Measurements from ENCODE around the gene TRIM52. TPM values are rescaled to one million over a fixed set of nuclear protein-coding genes. Genes with fewer than 3 reads are reported as not detected.

TRIM52 gene
- total RNA-seq, 1 donor from 2014 or later: 10.4 TPM

DNA sequence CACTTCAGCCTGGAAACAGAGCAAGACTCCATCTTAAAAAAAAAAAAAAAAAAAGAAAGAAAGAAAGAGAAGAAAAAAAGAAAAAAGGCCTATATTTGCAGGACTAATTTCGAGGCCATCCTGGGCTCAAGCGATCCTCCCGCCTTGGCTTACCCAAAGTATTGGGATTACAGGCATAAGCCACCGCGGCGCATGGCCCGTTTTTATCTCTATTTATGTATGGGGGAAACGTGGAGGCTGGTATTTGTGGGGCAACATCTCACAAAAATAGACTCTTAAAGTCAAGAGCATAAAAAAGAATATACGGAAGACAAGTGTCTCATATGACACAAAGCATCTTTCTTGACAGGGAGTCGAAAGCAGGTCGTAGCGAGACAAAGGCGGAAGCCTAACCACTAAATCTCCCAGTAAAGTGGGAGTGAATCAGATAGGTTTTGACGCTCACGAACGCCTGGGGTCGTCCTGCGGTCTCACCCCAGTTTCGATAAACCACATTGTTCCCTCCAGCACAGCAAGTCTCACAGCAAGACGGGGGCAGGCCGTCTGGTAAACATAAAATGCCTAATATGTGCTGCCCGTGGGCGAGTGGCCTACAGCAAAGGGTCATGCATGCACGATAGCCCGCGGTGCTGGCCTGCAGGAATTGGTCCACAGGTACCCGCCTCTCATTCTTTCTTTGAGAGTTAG is 39.7 kb downstream of the TRIM52 start:
- no peak overlapping the region for H3K27ac Mint-ChIP-seq (ENCODE audit: unreplicated experiment)
- H3K4me3 Mint-ChIP-seq (ENCODE audit: unreplicated experiment): peak overlapping the region; percentile 98
- TF ChIP-seq CTCF (IDR thresholded peaks at IDR 0.05; ENCODE audit: unreplicated experiment): no peak
- H3K36me3 Mint-ChIP-seq (ENCODE audit: low read depth, unreplicated experiment): peaks cover 12% of the 10 kb centered on the region
- H3K9me3 Mint-ChIP-seq (ENCODE audit: unreplicated experiment): no peaks in the 10 kb centered on the region
- H3K4me1 Mint-ChIP-seq (ENCODE audit: unreplicated experiment): peaks cover 31% of the 10 kb centered on the region
- no peak for DNase-seq (ENCODE audit: low spot score)
- peaks cover 38% of the 10 kb centered on the region for H3K27me3 Mint-ChIP-seq (ENCODE audit: unreplicated experiment)

DNA sequence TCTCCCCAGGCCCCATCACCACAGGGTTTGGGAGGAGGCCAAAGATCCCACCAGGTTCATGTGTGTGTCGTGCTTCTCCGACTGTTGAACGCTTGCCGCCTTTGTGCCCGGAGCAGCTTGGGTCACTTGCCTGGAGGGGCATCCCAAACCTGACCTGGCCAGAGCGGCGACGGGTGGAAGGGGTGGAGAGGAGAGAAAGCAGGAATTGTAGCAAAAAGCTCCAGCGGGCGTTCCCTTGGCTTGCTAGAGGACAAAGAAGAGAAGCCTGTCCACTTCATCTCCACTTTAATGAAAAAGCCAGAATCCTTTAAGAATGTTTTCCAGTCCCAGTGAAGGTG is 40.8 kb downstream of the TRIM52 start:
- Mint-ChIP-seq H3K36me3 (ENCODE audit: low read depth, unreplicated experiment) (peaks cover 12% of the 10 kb centered on the region), H3K27me3 (ENCODE audit: unreplicated experiment) (peaks cover 39% of the 10 kb centered on the region), H3K4me3 (ENCODE audit: unreplicated experiment) (no peak overlapping the region), H3K27ac (ENCODE audit: unreplicated experiment) (no peak overlapping the region), H3K9me3 (ENCODE audit: unreplicated experiment) (no peaks in the 10 kb centered on the region), H3K4me1 (ENCODE audit: unreplicated experiment) (peaks cover 29% of the 10 kb centered on the region)
- DNase-seq (ENCODE audit: low spot score): no peak
- TF ChIP-seq CTCF (IDR thresholded peaks at IDR 0.05; ENCODE audit: unreplicated experiment): no peak

GRCh38 chr5:181219262-181220177 is 41.4 kb downstream of the TRIM52 start:
- H3K27ac Mint-ChIP-seq (ENCODE audit: unreplicated experiment): no peak overlapping the region

GRCh38 chr5:181218795-181219124 is 42.2 kb downstream of the TRIM52 start:
- Mint-ChIP-seq H3K9me3 (ENCODE audit: unreplicated experiment) (no peaks in the 10 kb centered on the region), H3K27me3 (ENCODE audit: unreplicated experiment) (peaks cover 39% of the 10 kb centered on the region), H3K4me1 (ENCODE audit: unreplicated experiment) (peaks cover 19% of the 10 kb centered on the region), H3K36me3 (ENCODE audit: low read depth, unreplicated experiment) (peaks cover 12% of the 10 kb centered on the region), H3K4me3 (ENCODE audit: unreplicated experiment) (peak overlapping the region; percentile 87), H3K27ac (ENCODE audit: unreplicated experiment) (peak overlapping the region; percentile 92)
- DNase-seq (ENCODE audit: low spot score): no peak
- TF ChIP-seq CTCF (IDR thresholded peaks at IDR 0.05; ENCODE audit: unreplicated experiment): no peak

More at GRCh38 chr5:181219262-181220177, 41.4 kb downstream of the TRIM52 start:
- H3K9me3 Mint-ChIP-seq (ENCODE audit: unreplicated experiment): no peaks in the 10 kb centered on the region
- peaks cover 12% of the 10 kb centered on the region for H3K36me3 Mint-ChIP-seq (ENCODE audit: low read depth, unreplicated experiment)
- H3K4me3 Mint-ChIP-seq (ENCODE audit: unreplicated experiment): peak overlapping the region; percentile 42
- TF ChIP-seq CTCF (IDR thresholded peaks at IDR 0.05; ENCODE audit: unreplicated experiment): no peak
- H3K4me1 Mint-ChIP-seq (ENCODE audit: unreplicated experiment): peaks cover 26% of the 10 kb centered on the region
- DNase-seq (ENCODE audit: low spot score): no peak
- H3K27me3 Mint-ChIP-seq (ENCODE audit: unreplicated experiment): peaks cover 39% of the 10 kb centered on the region

GRCh38 chr5:181217803-181218062 is 43.2 kb downstream of the TRIM52 start:
- DNase-seq (ENCODE audit: low spot score): no peak
- Mint-ChIP-seq H3K4me1 (ENCODE audit: unreplicated experiment) (peaks cover 19% of the 10 kb centered on the region), H3K27ac (ENCODE audit: unreplicated experiment) (no peak overlapping the region), H3K27me3 (ENCODE audit: unreplicated experiment) (peaks cover 34% of the 10 kb centered on the region), H3K36me3 (ENCODE audit: low read depth, unreplicated experiment) (peaks cover 12% of the 10 kb centered on the region), H3K4me3 (ENCODE audit: unreplicated experiment) (peak overlapping the region; percentile 87), H3K9me3 (ENCODE audit: unreplicated experiment) (no peaks in the 10 kb centered on the region)
- no peak for TF ChIP-seq CTCF (IDR thresholded peaks at IDR 0.05; ENCODE audit: unreplicated experiment)

Measured in endothelial cell (in vitro differentiated cells).